ENCODE results near the gene CGB8.

Gene CGB8

GRCh38 chr19:49004133-49004532, 44.8 kb downstream of the CGB8 start:
- DNase-seq = no peak

- DNase-seq = peak; percentile 92
Observed at GRCh38 chr19:48999481-49000325, 49.2 kb downstream of the CGB8 start.

- DNase-seq = peak; percentile 92
Observed at GRCh38 chr19:48997972-48998371, 50.9 kb downstream of the CGB8 start.

All from islet precursor cell (in vitro differentiated cells).